CD4-positive, CD25-positive, alpha-beta regulatory T cell (primary cell): ENCODE data around the gene GHRL. TPM values are rescaled to one million over a fixed set of nuclear protein-coding genes. Genes with fewer than 3 reads are reported as not detected.
A peak's percentile ranks its signal among the peaks of the same experiment; 100 is the strongest.

Experiments used
- ATAC-seq, 2 donors: fragments of 150-1000 bp; cut with Tn5 transposase; one replicate each; pipeline ENCODE4 v1.10.0; 2021; ENCODE audit warnings: low read depth in 2 of 2, moderate number of reproducible peaks in 2 of 2, moderate library complexity in 1 of 2
- DNase-seq, 3 donors: peaks; one replicate each; pipeline versions ENCODE4 v3.0.0 to v3.0.0-alpha.2; 2012 to 2022; ENCODE audit warnings: mixed read lengths in 1 of 3
- H3K27ac ChIP-seq: one replicate; pipeline ENCODE4 v1.7.0; 2013; ENCODE audit warnings: mild to moderate bottlenecking, low read length; ENCODE audit not compliant: insufficient read depth, poor library complexity, severe bottlenecking
- H3K27me3 ChIP-seq: one replicate; pipeline ENCODE4 v1.7.0; 2013; ENCODE audit warnings: low read length; ENCODE audit not compliant: control insufficient read depth, insufficient read depth
- H3K36me3 ChIP-seq: one replicate; pipeline ENCODE4 v1.7.0; 2013; ENCODE audit warnings: mild to moderate bottlenecking, low read length, moderate library complexity; ENCODE audit not compliant: control insufficient read depth, insufficient read depth
- H3K4me1 ChIP-seq: 2 replicates; pipeline ENCODE4 v1.7.0; 2013; ENCODE audit warnings: mild to moderate bottlenecking, low read length; ENCODE audit not compliant: insufficient read depth, control insufficient read depth, poor library complexity, severe bottlenecking
- H3K4me3 ChIP-seq: one replicate; pipeline ENCODE4 v1.7.0; 2013; ENCODE audit warnings: low read depth, mild to moderate bottlenecking, low read length, moderate library complexity
- H3K9me3 ChIP-seq, 2 experiments: 1 replicate in 1 of 2; 2 replicates in 1 of 2; pipeline ENCODE4 v1.7.0; 2013; ENCODE audit warnings: low read length in 2 of 2, mild to moderate bottlenecking in 1 of 2, moderate library complexity in 1 of 2; ENCODE audit not compliant: control insufficient read depth in 2 of 2
- H3K27ac Mint-ChIP-seq, 3 donors: one replicate each; pipeline ENCODE4 v1.8.0; 2020 to 2022; ENCODE audit warnings: mild to moderate bottlenecking in 3 of 3, mixed read lengths in 3 of 3, moderate library complexity in 2 of 3
- H3K27me3 Mint-ChIP-seq: one replicate; pipeline ENCODE4 v1.8.0; 2022; ENCODE audit warnings: mild to moderate bottlenecking, mixed read lengths
- H3K36me3 Mint-ChIP-seq: one replicate; pipeline ENCODE4 v1.8.0; 2020; ENCODE audit warnings: mixed read lengths
- H3K4me1 Mint-ChIP-seq, 4 donors: one replicate each; pipeline ENCODE4 v1.8.0; 2020 to 2022; ENCODE audit warnings: mixed read lengths in 4 of 4, mild to moderate bottlenecking in 1 of 4
- H3K4me3 Mint-ChIP-seq, 4 donors: one replicate each; pipeline ENCODE4 v1.8.0; 2020 to 2022; ENCODE audit warnings: mild to moderate bottlenecking in 4 of 4, mixed read lengths in 4 of 4, moderate library complexity in 3 of 4
- H3K9me3 Mint-ChIP-seq, 7 donors: one replicate each; pipeline ENCODE4 v1.8.0; 2020 to 2022; ENCODE audit warnings: mixed read lengths in 7 of 7, mild to moderate bottlenecking in 3 of 7, moderate library complexity in 2 of 7
- polyA plus RNA-seq, 4 donors: library from polyadenylated mRNA; unstranded; fragments of 300-500 nt; fragmentation: Illumina TruSeq; gene quantifications; one replicate each; pipeline ENCODE4 v1.2.3, GENCODE V29; 2021
- total RNA-seq: library from RNA; stranded (reverse); gene quantifications from one replicate; pipeline ENCODE4 v1.2.3, GENCODE V29; 2022

Gene GHRL
- total and polyA plus RNA-seq, 5 donors from 2014 or later, result 0.47 to 1.1 (median 0.85) TPM; not detected in 1

DNA sequence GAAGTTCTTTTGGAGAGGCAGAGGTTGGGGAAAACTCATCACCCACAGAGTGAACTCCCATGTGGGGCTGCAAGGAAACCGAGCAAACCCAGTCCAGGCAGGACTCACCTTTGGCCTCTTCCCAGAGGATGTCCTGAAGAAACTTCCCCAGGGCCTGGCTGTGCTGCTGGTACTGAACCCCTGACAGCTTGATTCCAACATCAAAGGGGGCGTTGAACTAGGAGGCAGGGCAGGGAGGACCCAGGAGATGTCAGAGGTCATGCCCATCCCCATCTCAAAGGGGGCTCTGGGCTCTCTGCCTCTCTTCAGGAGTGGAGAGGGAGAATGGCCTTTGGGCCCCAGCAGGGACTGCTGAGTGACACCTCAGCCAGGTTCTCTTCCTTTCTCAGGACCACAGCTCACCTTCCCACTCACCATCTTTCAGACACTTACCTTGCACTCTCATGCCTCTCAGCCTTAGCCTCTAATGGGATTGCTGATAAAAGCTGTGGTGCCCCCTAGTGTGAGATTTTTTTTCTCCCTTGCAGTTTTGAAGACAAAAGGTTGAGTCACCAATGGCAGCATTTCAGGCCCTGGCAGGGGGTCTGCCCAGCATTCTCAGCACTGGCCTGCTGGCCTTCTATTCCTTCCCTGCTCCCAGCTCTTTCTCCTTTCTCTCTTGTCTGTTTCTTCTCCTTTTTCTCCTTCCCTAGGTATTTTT, 6.0 kb downstream of the GHRL start:
- H3K36me3 ChIP-seq, result peaks cover 35% of the 10 kb centered on the region
- DNase-seq (peak in 2 of 3 donors; percentile 11 to 70), ATAC-seq (no peak)
- H3K4me1 ChIP-seq, result peaks cover 18% of the 10 kb centered on the region
- Mint-ChIP-seq H3K4me1 (peaks cover 12 to 34% (median 22%) of the 10 kb centered on the region in 4 donors), H3K9me3 (no peaks in the 10 kb centered on the region), H3K4me3 (no peak overlapping the region), H3K27ac (peak overlapping the region in 2 of 3 donors; percentile 32 to 59), H3K27me3 (no peaks in the 10 kb centered on the region), H3K36me3 (no peaks in the 10 kb centered on the region)
- H3K27me3 ChIP-seq, result no peaks in the 10 kb centered on the region
- no peaks in the 10 kb centered on the region for H3K9me3 ChIP-seq
- H3K27ac ChIP-seq, result no peak overlapping the region
- H3K4me3 ChIP-seq, result no peak overlapping the region

DNA sequence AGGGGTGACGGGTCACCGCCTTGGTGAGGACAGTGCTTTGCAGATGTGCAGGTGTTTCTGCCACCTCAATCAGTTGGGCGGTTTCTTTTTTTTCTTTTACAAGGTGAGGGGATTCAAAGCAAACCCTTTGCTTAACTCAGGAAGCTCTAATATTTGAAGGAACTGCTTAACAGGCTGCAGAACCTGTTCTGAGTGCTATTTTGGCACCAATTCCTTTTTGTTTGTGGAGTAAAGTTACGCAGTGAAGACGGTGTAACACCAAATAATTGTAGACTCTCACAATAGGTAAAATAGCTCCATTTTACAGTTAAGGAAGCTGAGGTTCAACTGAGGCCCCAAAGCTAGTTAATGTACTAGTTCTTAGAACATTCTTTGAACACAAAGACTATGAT, 6.6 kb downstream of the GHRL start:
- Mint-ChIP-seq H3K36me3 (no peaks in the 10 kb centered on the region), H3K27me3 (no peaks in the 10 kb centered on the region), H3K27ac (peak overlapping the region in 1 of 3 donors; percentile 85), H3K4me1 (peaks cover 11 to 34% (median 19%) of the 10 kb centered on the region in 4 donors), H3K4me3 (no peak overlapping the region), H3K9me3 (no peaks in the 10 kb centered on the region)
- H3K4me3 ChIP-seq, result no peak overlapping the region
- H3K27ac ChIP-seq, result no peak overlapping the region
- ATAC-seq, result no peak
- peaks cover 36% of the 10 kb centered on the region for H3K36me3 ChIP-seq
- no peaks in the 10 kb centered on the region for H3K27me3 ChIP-seq
- no peak for DNase-seq
- H3K9me3 ChIP-seq, result no peaks in the 10 kb centered on the region
- peaks cover 18% of the 10 kb centered on the region for H3K4me1 ChIP-seq

DNA sequence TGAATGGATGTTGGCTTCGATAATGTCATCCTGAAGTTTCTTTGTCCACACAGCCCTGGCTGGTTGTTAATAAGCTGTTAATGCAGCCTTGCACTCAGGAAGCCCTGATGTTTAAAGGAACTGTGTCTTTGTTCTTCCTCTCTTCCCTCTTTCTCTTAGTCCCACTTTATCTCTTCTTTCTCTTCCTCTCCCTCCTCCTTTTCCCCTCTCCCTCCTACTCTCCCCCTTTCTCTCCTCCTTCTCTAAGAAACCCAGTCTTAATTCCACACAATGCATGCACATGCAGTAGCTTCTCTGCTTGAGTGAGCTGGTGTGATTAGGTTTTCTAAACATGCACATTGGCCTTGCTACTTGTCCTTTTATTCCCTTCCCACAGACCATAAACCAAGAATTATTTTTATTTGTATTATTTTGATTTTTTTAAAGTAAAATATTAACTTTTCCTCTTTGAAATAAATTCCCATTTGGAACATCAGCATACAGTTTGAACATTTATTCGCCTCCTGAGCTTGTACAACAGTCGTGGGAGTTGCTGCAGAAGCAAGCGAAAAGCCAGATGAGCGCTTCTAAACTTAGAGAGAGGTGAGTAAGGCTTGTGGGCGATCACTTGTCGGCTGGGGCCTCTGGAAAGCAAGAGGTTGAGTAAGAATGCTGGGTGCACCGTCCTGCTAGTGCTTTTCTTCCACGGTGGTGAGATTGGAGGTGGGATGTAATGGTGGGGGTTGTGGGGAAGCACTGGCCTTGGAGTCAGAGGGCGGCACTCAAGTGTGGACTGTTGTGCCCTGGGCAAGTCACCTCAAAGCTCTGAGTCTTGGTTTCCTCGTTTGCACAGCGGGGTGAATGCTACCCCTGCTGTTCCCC, 7.2 kb downstream of the GHRL start:
- Histone ChIP-seq H3K4me3 (no peak overlapping the region), H3K36me3 (peaks cover 43% of the 10 kb centered on the region), H3K4me1 (peaks cover 18% of the 10 kb centered on the region), H3K9me3 (no peaks in the 10 kb centered on the region), H3K27ac (peak overlapping the region; percentile 8), H3K27me3 (no peaks in the 10 kb centered on the region)
- H3K27me3 Mint-ChIP-seq, result no peaks in the 10 kb centered on the region
- H3K4me3 Mint-ChIP-seq, result no peak overlapping the region
- H3K27ac Mint-ChIP-seq, result peak overlapping the region; percentile 54 to 91 (median 85)
- ATAC-seq, result no peak
- H3K36me3 Mint-ChIP-seq, result no peaks in the 10 kb centered on the region
- no peaks in the 10 kb centered on the region for H3K9me3 Mint-ChIP-seq
- peaks cover 11 to 34% (median 19%) of the 10 kb centered on the region in 4 donors for H3K4me1 Mint-ChIP-seq
- no peak for DNase-seq

GRCh38 chr3:10284496-10284895, 8.3 kb downstream of the GHRL start:
- no peaks in the 10 kb centered on the region for H3K9me3 Mint-ChIP-seq
- Histone ChIP-seq H3K36me3 (peaks cover 51% of the 10 kb centered on the region), H3K27ac (peak overlapping the region; percentile 34), H3K4me3 (no peak overlapping the region), H3K27me3 (no peaks in the 10 kb centered on the region), H3K4me1 (peaks cover 18% of the 10 kb centered on the region), H3K9me3 (no peaks in the 10 kb centered on the region)
- no peak overlapping the region for H3K4me3 Mint-ChIP-seq
- DNase-seq, result peak in 2 of 3 donors; percentile 8 to 19
- no peaks in the 10 kb centered on the region for H3K36me3 Mint-ChIP-seq
- H3K27ac Mint-ChIP-seq, result peak overlapping the region; percentile 77 to 91 (median 85)
- peak in 1 of 2 donors; percentile 40 for ATAC-seq
- H3K4me1 Mint-ChIP-seq, result peaks cover 12 to 38% (median 21%) of the 10 kb centered on the region in 4 donors
- H3K27me3 Mint-ChIP-seq, result no peaks in the 10 kb centered on the region

GRCh38 chr3:10283638-10284037, 9.1 kb downstream of the GHRL start:
- Mint-ChIP-seq H3K9me3 (no peaks in the 10 kb centered on the region), H3K36me3 (peaks cover 5% of the 10 kb centered on the region), H3K27me3 (no peaks in the 10 kb centered on the region), H3K4me1 (peaks cover 12 to 40% (median 23%) of the 10 kb centered on the region in 4 donors), H3K4me3 (no peak overlapping the region), H3K27ac (peak overlapping the region in 2 of 3 donors; percentile 85 to 91)
- H3K4me1 ChIP-seq, result peaks cover 18% of the 10 kb centered on the region
- ATAC-seq (no peak), DNase-seq (no peak)
- H3K27ac ChIP-seq, result no peak overlapping the region
- H3K9me3 ChIP-seq, result no peaks in the 10 kb centered on the region
- H3K27me3 ChIP-seq, result no peaks in the 10 kb centered on the region
- peaks cover 54% of the 10 kb centered on the region for H3K36me3 ChIP-seq
- no peak overlapping the region for H3K4me3 ChIP-seq

DNA sequence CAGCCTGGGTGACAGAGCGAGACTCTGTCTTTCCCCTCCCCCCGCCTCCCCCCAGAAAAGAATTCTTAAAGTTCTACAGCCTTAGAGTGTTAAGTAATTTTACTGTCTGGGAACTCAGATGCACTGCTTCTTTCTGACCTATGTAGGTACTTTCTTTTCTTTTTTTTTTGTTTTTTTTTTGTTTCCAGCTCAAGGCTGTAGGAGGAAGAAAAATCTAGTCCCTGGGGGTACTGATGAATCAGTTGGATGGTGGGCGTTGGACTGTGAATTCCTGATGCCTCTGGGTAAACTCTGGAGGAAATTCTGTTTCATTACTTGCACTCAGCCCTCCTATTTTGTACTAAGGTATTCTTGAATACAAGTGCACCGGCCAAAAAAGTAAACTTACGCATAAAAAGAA, 10.8 kb downstream of the GHRL start:
- no peaks in the 10 kb centered on the region for H3K9me3 ChIP-seq
- Mint-ChIP-seq H3K4me3 (no peak overlapping the region), H3K27me3 (no peaks in the 10 kb centered on the region), H3K36me3 (peaks cover 5% of the 10 kb centered on the region), H3K9me3 (no peaks in the 10 kb centered on the region), H3K4me1 (peaks cover 9 to 44% (median 30%) of the 10 kb centered on the region in 4 donors), H3K27ac (peak overlapping the region in 1 of 3 donors; percentile 48)
- no peak overlapping the region for H3K27ac ChIP-seq
- H3K4me1 ChIP-seq, result peaks cover 18% of the 10 kb centered on the region
- no peaks in the 10 kb centered on the region for H3K27me3 ChIP-seq
- DNase-seq (no peak), ATAC-seq (no peak)
- H3K36me3 ChIP-seq, result peaks cover 58% of the 10 kb centered on the region
- H3K4me3 ChIP-seq, result no peak overlapping the region

GRCh38 chr3:10280571-10280970, 12.2 kb downstream of the GHRL start:
- Mint-ChIP-seq H3K27ac (no peak overlapping the region), H3K36me3 (peaks cover 9% of the 10 kb centered on the region), H3K4me1 (peaks cover 5 to 47% (median 30%) of the 10 kb centered on the region in 4 donors), H3K4me3 (no peak overlapping the region), H3K27me3 (no peaks in the 10 kb centered on the region), H3K9me3 (no peaks in the 10 kb centered on the region)
- ATAC-seq (no peak), DNase-seq (no peak)
- Histone ChIP-seq H3K27me3 (no peaks in the 10 kb centered on the region), H3K4me3 (no peak overlapping the region), H3K9me3 (no peaks in the 10 kb centered on the region), H3K36me3 (peaks cover 67% of the 10 kb centered on the region), H3K27ac (no peak overlapping the region), H3K4me1 (peaks cover 18% of the 10 kb centered on the region)
